ENCODE measurements around the gene SMAP2. TPM values are rescaled to one million over a fixed set of nuclear protein-coding genes. Genes with fewer than 3 reads are reported as not detected.

Gene SMAP2
- polyA plus RNA-seq, 1 donor (not counting 4 experiments of a cell fraction or from before 2014, with no cell fraction given), result 13.2 TPM

- H3K36me3 ChIP-seq (ENCODE audit: control insufficient read depth in 2 of 2, extremely low read depth in 1 of 2, insufficient read depth in 2 of 2, low read length in 2 of 2), result peaks cover 0 to 6% of the 10 kb centered on the region in 2 experiments
- H3K9me1 ChIP-seq (ENCODE audit: control insufficient read depth, extremely low read depth, insufficient read depth, low read length), result no peaks in the 10 kb centered on the region
- no peak overlapping the region for H3K4me3 ChIP-seq (ENCODE audit: control insufficient read depth in 2 of 3, extremely low read depth in 1 of 3, insufficient read depth in 2 of 3, low read depth in 1 of 3, low read length in 3 of 3)
- DNase-seq (ENCODE audit: low read depth, low spot score) (peak; percentile 7), FAIRE-seq (no peak)
- no peaks in the 10 kb centered on the region for H4K20me1 ChIP-seq (ENCODE audit: control insufficient read depth, extremely low read depth, insufficient read depth, low read length)
- H3K9ac ChIP-seq (ENCODE audit: control insufficient read depth, extremely low read depth, insufficient read depth, low read length), result no peak overlapping the region
- H3K4me1 ChIP-seq (ENCODE audit: control insufficient read depth, extremely low read depth, insufficient read depth, low read length), result peaks cover 6% of the 10 kb centered on the region
- H2AFZ ChIP-seq (ENCODE audit: control insufficient read depth, low read length), result no peak overlapping the region
- H3K27ac ChIP-seq (ENCODE audit: control insufficient read depth, insufficient read depth, low read length), result peak overlapping the region; percentile 33
- no peaks in the 10 kb centered on the region for H3K9me3 ChIP-seq (ENCODE audit: control insufficient read depth, low read depth, low read length)
- no peaks in the 10 kb centered on the region for H3K79me2 ChIP-seq (ENCODE audit: control insufficient read depth, insufficient read depth, low read length)
- TF ChIP-seq EZH2 (IDR thresholded peaks at IDR 0.05; ENCODE audit: low read length) (no peak), CTCF (optimal IDR thresholded peaks at IDR 0.05 in 1 of 3, IDR thresholded peaks at IDR 0.05 in 1 of 3, conservative IDR thresholded peaks at IDR 0.05 in 1 of 3; ENCODE audit: extremely low read depth in 1 of 3, insufficient read depth in 2 of 3, low read length in 3 of 3) (no peak)
- no peaks in the 10 kb centered on the region for H3K27me3 ChIP-seq (ENCODE audit: control insufficient read depth, extremely low read depth, insufficient read depth, low read length)
- dilution Hi-C loops (cut with MboI; ENCODE audit: extremely low pct_ligation_motif_present, low sequenced_read_pairs), result no loop called here
- H3K4me2 ChIP-seq (ENCODE audit: control insufficient read depth, extremely low read depth, insufficient read depth, low read depth, low read length), result no peak overlapping the region
Measured at GRCh38 chr1:40411294-40411693, 37.8 kb downstream of the SMAP2 start.

DNA sequence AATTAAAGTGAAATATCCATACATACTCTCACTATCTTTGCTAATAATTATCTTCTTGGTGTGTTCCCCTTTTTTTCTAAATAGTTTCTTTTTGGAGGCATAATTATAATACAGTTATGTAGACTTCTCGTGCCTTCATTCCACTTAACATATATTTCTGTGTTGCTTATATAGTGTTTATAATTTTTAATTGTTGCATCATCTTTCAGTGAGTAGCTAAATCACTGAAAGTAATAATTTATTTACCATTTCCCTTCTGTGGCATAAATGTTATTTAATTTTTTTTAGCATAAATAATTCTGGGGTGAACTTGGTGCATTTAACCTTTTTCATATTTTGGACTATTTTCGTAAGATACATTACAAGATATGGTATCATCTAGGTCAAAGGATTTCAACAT lies 38.3 kb downstream of the SMAP2 start:
- H3K27me3 ChIP-seq (ENCODE audit: control insufficient read depth, extremely low read depth, insufficient read depth, low read length), result no peaks in the 10 kb centered on the region
- H3K4me3 ChIP-seq (ENCODE audit: control insufficient read depth in 2 of 3, extremely low read depth in 1 of 3, insufficient read depth in 2 of 3, low read depth in 1 of 3, low read length in 3 of 3), result no peak overlapping the region
- peaks cover 0 to 11% of the 10 kb centered on the region in 2 experiments for H3K36me3 ChIP-seq (ENCODE audit: control insufficient read depth in 2 of 2, extremely low read depth in 1 of 2, insufficient read depth in 2 of 2, low read length in 2 of 2)
- no peaks in the 10 kb centered on the region for H4K20me1 ChIP-seq (ENCODE audit: control insufficient read depth, extremely low read depth, insufficient read depth, low read length)
- TF ChIP-seq CTCF (optimal IDR thresholded peaks at IDR 0.05 in 1 of 3, IDR thresholded peaks at IDR 0.05 in 1 of 3, conservative IDR thresholded peaks at IDR 0.05 in 1 of 3; ENCODE audit: extremely low read depth in 1 of 3, insufficient read depth in 2 of 3, low read length in 3 of 3) (no peak), EZH2 (IDR thresholded peaks at IDR 0.05; ENCODE audit: low read length) (no peak)
- peaks cover 6% of the 10 kb centered on the region for H3K4me1 ChIP-seq (ENCODE audit: control insufficient read depth, extremely low read depth, insufficient read depth, low read length)
- no peaks in the 10 kb centered on the region for H3K9me1 ChIP-seq (ENCODE audit: control insufficient read depth, extremely low read depth, insufficient read depth, low read length)
- no peaks in the 10 kb centered on the region for H3K9me3 ChIP-seq (ENCODE audit: control insufficient read depth, low read depth, low read length)
- dilution Hi-C loops (cut with MboI; ENCODE audit: extremely low pct_ligation_motif_present, low sequenced_read_pairs), result no loop called here
- no peak overlapping the region for H2AFZ ChIP-seq (ENCODE audit: control insufficient read depth, low read length)
- no peaks in the 10 kb centered on the region for H3K79me2 ChIP-seq (ENCODE audit: control insufficient read depth, insufficient read depth, low read length)
- H3K27ac ChIP-seq (ENCODE audit: control insufficient read depth, insufficient read depth, low read length), result peak overlapping the region; percentile 33
- H3K4me2 ChIP-seq (ENCODE audit: control insufficient read depth, extremely low read depth, insufficient read depth, low read depth, low read length), result no peak overlapping the region
- FAIRE-seq, result no peak
- no peak overlapping the region for H3K9ac ChIP-seq (ENCODE audit: control insufficient read depth, extremely low read depth, insufficient read depth, low read length)
- DNase-seq (ENCODE audit: low read depth, low spot score), result no peak

All from keratinocyte (primary cell).